Caco-2 (cell line): ENCODE results near the gene ZSCAN25. TPM values are rescaled to one million over a fixed set of nuclear protein-coding genes. Genes with fewer than 3 reads are reported as not detected.
"Not testable (repeated sequence)": the region's sequence is repeated elsewhere in the genome, so short reads cannot be mapped to it uniquely, and the experiment has no call there.

Experiments used
- BruUV-seq: library from RNA; stranded (reverse); fragments of 400-500 nt; replicated peaks from 2 replicates; lab custom pipeline; 2021; lab: Mats Ljungman, UMichigan
- CTCF ChIA-PET: fragments of 300-600 bp; sonication (Branson Sonifier 250); formaldehyde crosslinking; loops from one replicate; lab custom pipeline; 2022; ENCODE audit warnings: antibody characterized with exemption; lab: Charles Lee
- POLR2A ChIA-PET: fragments of 300-600 bp; sonication (Branson Sonifier 250); formaldehyde crosslinking; loops from one replicate; lab custom pipeline; 2022; ENCODE audit warnings: antibody characterized with exemption; lab: Charles Lee
- DNase-seq, 2 experiments: peaks; one replicate each; pipeline versions ENCODE4 v3.0.0 to v3.0.0-alpha.2; 2020 to 2022
- H3K27me3 ChIP-seq: replicated peaks from 2 replicates; pipeline ENCODE4 v1.6.0; 2011; ENCODE audit warnings: low read length; ENCODE audit not compliant: control insufficient read depth, insufficient read depth
- H3K36me3 ChIP-seq: 2 replicates; pipeline ENCODE4 v1.5.1; 2011; ENCODE audit warnings: low read length; ENCODE audit not compliant: control insufficient read depth, insufficient read depth
- H3K4me1 ChIP-seq: fragments of 250-450 bp; sonication (Bioruptor Pico); 2 replicates; pipeline ENCODE4 v1.5.1; 2020; ENCODE audit warnings: mild to moderate bottlenecking
- H3K4me3 ChIP-seq: 2 replicates; pipeline ENCODE4 v1.5.1; 2011; ENCODE audit warnings: low read depth, mild to moderate bottlenecking, control low read depth, low read length
- H3K9me3 ChIP-seq: fragments of 250-450 bp; sonication (Bioruptor Pico); 2 replicates; pipeline ENCODE4 v1.5.1; 2020; ENCODE audit warnings: mild to moderate bottlenecking, moderate library complexity
- H3K27ac Mint-ChIP-seq: one replicate; pipeline ENCODE4 v1.8.0; 2022; ENCODE audit warnings: mixed read lengths; ENCODE audit not compliant: unreplicated experiment
- H3K27me3 Mint-ChIP-seq: one replicate; pipeline ENCODE4 v1.8.0; 2022; ENCODE audit warnings: mixed read lengths; ENCODE audit not compliant: insufficient read depth, unreplicated experiment
- H3K36me3 Mint-ChIP-seq: one replicate; pipeline ENCODE4 v1.8.0; 2022; ENCODE audit warnings: mild to moderate bottlenecking, mixed read lengths; ENCODE audit not compliant: insufficient read depth, unreplicated experiment
- H3K4me1 Mint-ChIP-seq: one replicate; pipeline ENCODE4 v1.8.0; 2022; ENCODE audit warnings: low read depth, mixed read lengths; ENCODE audit not compliant: unreplicated experiment
- H3K4me3 Mint-ChIP-seq: one replicate; pipeline ENCODE4 v1.8.0; 2022; ENCODE audit warnings: mild to moderate bottlenecking, moderate library complexity, mixed read lengths; ENCODE audit not compliant: unreplicated experiment
- H3K9me3 Mint-ChIP-seq: one replicate; pipeline ENCODE4 v1.8.0; 2022; ENCODE audit warnings: mixed read lengths; ENCODE audit not compliant: unreplicated experiment
- CTCF ChIP-seq, 2 experiments: fragments of 200-600 bp in 1 of 2; IDR thresholded peaks; 1 replicate in 1 of 2; 2 replicates in 1 of 2; pipeline versions ENCODE4 v1.5.1 to v1.8.0; 2011 to 2022; ENCODE audit warnings: antibody characterized with exemption in 1 of 2, control low read depth in 1 of 2, inconsistent platforms in 1 of 2, low read depth in 1 of 2, low read length in 1 of 2, mild to moderate bottlenecking in 1 of 2, moderate library complexity in 1 of 2; ENCODE audit not compliant: insufficient read depth in 1 of 2, severe bottlenecking in 1 of 2, unreplicated experiment in 1 of 2
- intact Hi-C: fragments of 100-400 bp; cut with micrococcal nuclease; formaldehyde crosslinking; loops from one replicate; pipeline ENCODE4 v1.10.0; 2022; ENCODE audit not compliant: unreplicated experiment
- total RNA-seq: library from RNA; stranded (reverse); gene quantifications from 2 replicates; pipeline ENCODE4 v1.2.3, GENCODE V29; 2022

ZSCAN25 gene
- total RNA-seq, 1 experiment from 2014 or later = 21.2 TPM

- peaks cover 55% of the 10 kb centered on the region for H3K36me3 Mint-ChIP-seq
- no TSS peak for BruUV-seq
- intact Hi-C loops = loop anchor here (1.0 to 5.0 kb wide), 3 partner anchors 101 to 245 kb away; no protein-coding TSS in a partner anchor
Measured at GRCh38 chr7:99631295-99632109, 14.8 kb downstream of the ZSCAN25 start.

GRCh38 chr7:99637414-99637813, 20.7 kb downstream of the ZSCAN25 start:
- H3K4me3 Mint-ChIP-seq, H3K9me3 ChIP-seq, CTCF ChIA-PET, DNase-seq, H3K27ac Mint-ChIP-seq, H3K4me3 ChIP-seq, H3K9me3 Mint-ChIP-seq, H3K27me3 Mint-ChIP-seq, H3K27me3 ChIP-seq, H3K4me1 ChIP-seq, intact Hi-C loops, BruUV-seq, H3K36me3 Mint-ChIP-seq, H3K4me1 Mint-ChIP-seq, H3K36me3 ChIP-seq, POLR2A ChIA-PET: not testable (repeated sequence)

More at GRCh38 chr7:99631295-99632109, 14.8 kb downstream of the ZSCAN25 start:
- ChIA-PET CTCF (interaction anchor here (0.5 to 1.5 kb wide), 7 partner anchors 15 to 359 kb away, joined by 3 to 5 read pairs (median 4); partner anchors contain the start of gene ZSCAN25), POLR2A (interaction anchor here (0.6 kb wide), 1 partner anchor 15 kb away, joined by 4 read pairs; the partner anchor contains the start of gene ZSCAN25)
- Histone ChIP-seq H3K4me1 (no peaks in the 10 kb centered on the region), H3K9me3 (no peaks in the 10 kb centered on the region), H3K27me3 (no peaks in the 10 kb centered on the region), H3K4me3 (no peak overlapping the region), H3K36me3 (no peaks in the 10 kb centered on the region; the same call in none of the 2 replicates)
- H3K4me1 Mint-ChIP-seq = no peaks in the 10 kb centered on the region
- H3K27ac Mint-ChIP-seq = no peak overlapping the region
- H3K9me3 Mint-ChIP-seq = no peaks in the 10 kb centered on the region
- peak in 1 of 2 experiments; percentile 41 for DNase-seq
- TF ChIP-seq CTCF (IDR thresholded peaks at IDR 0.05; ENCODE audit: insufficient read depth in 1 of 2, low read depth in 1 of 2, low read length in 1 of 2, severe bottlenecking in 1 of 2, unreplicated experiment in 1 of 2) = peak in 1 of 2 experiments; percentile 55
- H3K27me3 Mint-ChIP-seq = no peaks in the 10 kb centered on the region
- no peak overlapping the region for H3K4me3 Mint-ChIP-seq

GRCh38 chr7:99638731-99639130, 22.0 kb downstream of the ZSCAN25 start:
- Mint-ChIP-seq H3K4me1 (no peaks in the 10 kb centered on the region), H3K27me3 (no peaks in the 10 kb centered on the region), H3K4me3 (no peak overlapping the region), H3K36me3 (no peaks in the 10 kb centered on the region), H3K9me3 (no peaks in the 10 kb centered on the region), H3K27ac (no peak overlapping the region)
- POLR2A ChIA-PET = no interaction called here
- no peak for DNase-seq
- no peaks in the 10 kb centered on the region for H3K27me3 ChIP-seq
- TF ChIP-seq CTCF (IDR thresholded peaks at IDR 0.05; ENCODE audit: insufficient read depth in 1 of 2, low read depth in 1 of 2, low read length in 1 of 2, severe bottlenecking in 1 of 2, unreplicated experiment in 1 of 2) = no peak
- H3K4me1 ChIP-seq = no peaks in the 10 kb centered on the region
- H3K36me3 ChIP-seq = no peaks in the 10 kb centered on the region
- CTCF ChIA-PET = no interaction called here
- H3K9me3 ChIP-seq = no peaks in the 10 kb centered on the region
- BruUV-seq = no TSS peak
- intact Hi-C loops = no loop called here
- no peak overlapping the region for H3K4me3 ChIP-seq
